GM12878 (cell line): Measurements from ENCODE around the gene COL28A1. TPM values are rescaled to one million over a fixed set of nuclear protein-coding genes. Genes with fewer than 3 reads are reported as not detected.

Source experiments
- ATAC-seq: fragments of 200-7000 bp; cut with Tn5 transposase; 3 replicates; pipeline ENCODE4 v1.9.1; 2020; ENCODE audit warnings: mild to moderate bottlenecking, moderate library complexity
- BruUV-seq: library from RNA; stranded (reverse); fragments of 400-500 nt; replicated peaks from 2 replicates; lab custom pipeline; 2021; lab: Mats Ljungman, UMichigan
- CTCF ChIA-PET: fragments of 300-600 bp; sonication (Branson Sonifier 250); formaldehyde crosslinking; extraction: SDS; loops from one replicate; lab custom pipeline; 2021; ENCODE audit warnings: inconsistent platforms; lab: Yijun Ruan, JAX
- POLR2A ChIA-PET: fragments of 350-600 bp; formaldehyde crosslinking; extraction: SDS; loops from one replicate; lab custom pipeline; 2021; ENCODE audit warnings: inconsistent platforms; lab: Charles Lee
- RAD21 ChIA-PET: fragments of 300-600 bp; sonication (Branson Sonifier 250); formaldehyde crosslinking; loops from one replicate; lab custom pipeline; 2023; ENCODE audit warnings: antibody characterized with exemption; ENCODE audit not compliant: unreplicated experiment; lab: Charles Lee
- SMC1A ChIA-PET: fragments of 300-600 bp; sonication (Branson Sonifier 250); formaldehyde crosslinking; loops from one replicate; lab custom pipeline; 2023; ENCODE audit not compliant: unreplicated experiment, uncharacterized antibody; lab: Charles Lee
- DNase-seq: peaks from one replicate; pipeline ENCODE4 v3.0.0-alpha.2; 2011; ENCODE audit warnings: low read depth, low spot score
- FAIRE-seq: peaks from 3 replicates; lab custom pipeline; 2011; peaks lifted over from hg19 to GRCh38; lab: Jason Lieb, UNC
- H2AFZ ChIP-seq: 2 replicates; pipeline ENCODE4 v1.6.0; 2011; ENCODE audit warnings: low read depth, low read length, control low read depth; ENCODE audit not compliant: control insufficient read depth
- H3K27ac ChIP-seq: 2 replicates; pipeline ENCODE4 v1.5.1; 2011; ENCODE audit warnings: control low read depth; ENCODE audit not compliant: control insufficient read depth, insufficient read depth
- H3K27me3 ChIP-seq, 2 experiments: replicated peaks in 1 of 2; 2 replicates each; pipeline versions ENCODE4 v1.6.0 to v1.6.1; 2011; ENCODE audit warnings: low read length in 1 of 2; ENCODE audit not compliant: control insufficient read depth in 2 of 2, insufficient read depth in 2 of 2
- H3K36me3 ChIP-seq, 2 experiments: 2 replicates each; pipeline ENCODE4 v1.5.1; 2011; ENCODE audit warnings: low read length in 1 of 2; ENCODE audit not compliant: control insufficient read depth in 2 of 2, insufficient read depth in 2 of 2
- H3K4me1 ChIP-seq: 2 replicates; pipeline ENCODE4 v1.6.1; 2011; ENCODE audit warnings: mild to moderate bottlenecking, low read length, moderate library complexity, mixed read lengths; ENCODE audit not compliant: control insufficient read depth, insufficient read depth
- H3K4me2 ChIP-seq: 2 replicates; pipeline ENCODE4 v1.6.0; 2011; ENCODE audit warnings: control low read depth; ENCODE audit not compliant: control insufficient read depth, insufficient read depth
- H3K4me3 ChIP-seq: fragments of 200-600 bp; sonication (generic); 2 replicates; pipeline ENCODE4 v1.5.1; 2016
- H3K79me2 ChIP-seq: 2 replicates; pipeline ENCODE4 v1.6.0; 2011; ENCODE audit warnings: low read length; ENCODE audit not compliant: control insufficient read depth, insufficient read depth
- H3K9ac ChIP-seq: 2 replicates; pipeline ENCODE4 v1.8.0; 2011; ENCODE audit warnings: low read length, control low read depth, mixed read lengths; ENCODE audit not compliant: control insufficient read depth, insufficient read depth
- H3K9me3 ChIP-seq: replicated peaks from 3 replicates; pipeline ENCODE4 v1.5.1; 2011; ENCODE audit warnings: mild to moderate bottlenecking, low read length; ENCODE audit not compliant: control insufficient read depth, insufficient read depth
- H4K20me1 ChIP-seq: 2 replicates; pipeline ENCODE4 v1.6.0; 2011; ENCODE audit not compliant: control insufficient read depth, insufficient read depth
- BCLAF1 ChIP-seq: fragments of 450-650 bp; IDR thresholded peaks from 2 replicates; pipeline ENCODE4 v1.6.1; 2017; ENCODE audit warnings: antibody characterized with exemption, mild to moderate bottlenecking, moderate library complexity
- CUX1 ChIP-seq: IDR thresholded peaks from 2 replicates; pipeline ENCODE4 v1.6.1; 2012; ENCODE audit warnings: improper control_type of control experiment, low read depth, low read length; ENCODE audit not compliant: insufficient replicate concordance
- REST ChIP-seq: IDR thresholded peaks from 2 replicates; pipeline ENCODE4 v1.6.1; 2012; ENCODE audit warnings: mild to moderate bottlenecking, low read depth, low read length
- WGBS: methylation state at CpG from one replicate; pipeline ENCODE4 v1.1.6; 2016; ENCODE audit warnings: low lambda C conversion rate; ENCODE audit not compliant: insufficient replicate concordance, insufficient coverage; ENCODE audit errors: missing lambda C conversion rate; 5-methylcytosine and 5-hydroxymethylcytosine counted together
- in situ Hi-C: fragments of 300-500 bp; cut with MboI; formaldehyde crosslinking; loops from 9 replicates; pipeline ENCODE4 v1.14.3; 2018; ENCODE audit warnings: mixed read lengths
- intact Hi-C: fragments of 100-400 bp; cut with micrococcal nuclease; formaldehyde crosslinking; loops from one replicate; pipeline ENCODE4 v1.14.2; 2022; ENCODE audit not compliant: unreplicated experiment
- polyA plus RNA-seq, 11 experiments: library from polyadenylated mRNA; depleted of rRNA in 4 of 11; unstranded in 6 of 11; stranded (reverse) in 5 of 11; fragments of >200 nt; fragmentation: Nextera tagmentation in 4 of 11; fragmentation: Illumina TruSeq in 1 of 11; extraction: Ambion mirVana in 4 of 11; extraction: Trizol in 1 of 11; gene quantifications; 1 replicate in 1 of 11; 2 replicates in 10 of 11; pipeline versions ENCODE4 v1.2.1 to v1.2.3, GENCODE V29; 2011 to 2016; ENCODE audit warnings: inconsistent platforms in 2 of 11, missing spikeins in 2 of 11, low read depth in 1 of 11
- total RNA-seq, 4 experiments: library from RNA; depleted of rRNA in 3 of 4; stranded (reverse); fragments of >200 nt in 3 of 4; fragmentation: Illumina TruSeq in 1 of 4; extraction: Trizol in 1 of 4; gene quantifications; 2 replicates each; pipeline versions ENCODE4 v1.2.1 to v1.2.3, GENCODE V29; 2013 to 2021

Gene COL28A1
- total and polyA plus RNA-seq, 10 of the 15 experiments (the other 5 are each of a cell fraction or from before 2014, with no cell fraction given) = 0.05 to 0.22 TPM; not detected in 8

GRCh38 chr7:7421826-7422225, 113.8 kb downstream of the COL28A1 start:
- no peak overlapping the region for H3K9ac ChIP-seq
- no peak overlapping the region for H3K4me3 ChIP-seq
- H3K9me3 ChIP-seq = no peaks in the 10 kb centered on the region
- WGBS = 25% methylated on average over 2 of the region's 2 CpGs
- ChIA-PET CTCF (interaction anchor here (1.1 to 4.9 kb wide), 3 partner anchors 17 to 874 kb away, joined by 4 to 31 read pairs (median 27); no protein-coding TSS in a partner anchor), RAD21 (no interaction called here)
- TF ChIP-seq REST (no peak), CUX1 (no peak), BCLAF1 (no peak)
- TF ChIP-seq, all 136 proteins: peak for 0
- Histone ChIP-seq H3K79me2 (no peaks in the 10 kb centered on the region), H3K36me3 (no peaks in the 10 kb centered on the region), H2AFZ (no peak overlapping the region), H3K27ac (no peak overlapping the region), H3K4me2 (no peak overlapping the region), H3K4me1 (no peaks in the 10 kb centered on the region), H4K20me1 (no peaks in the 10 kb centered on the region), H3K27me3 (no peaks in the 10 kb centered on the region)
- ATAC-seq = no peak
- SMC1A ChIA-PET = interaction anchor here (4.1 kb wide), 1 partner anchor 240 kb away, joined by 21 read pairs; the partner anchor contains the start of gene C1GALT1
- intact Hi-C loops (loop anchor here (5.0 kb wide), 3 partner anchors 320 to 875 kb away; no protein-coding TSS in a partner anchor), in situ Hi-C loops (loop anchor here (10.0 kb wide), 2 partner anchors 343 to 803 kb away; no protein-coding TSS in a partner anchor)
- no TSS peak for BruUV-seq
- POLR2A ChIA-PET = no interaction called here
- no peak for DNase-seq
- FAIRE-seq = no peak
